ENCODE data around the gene LRRC8C.
"Not testable (repeated sequence)": the region's sequence is repeated elsewhere in the genome, so short reads cannot be mapped to it uniquely, and the experiment has no call there.

Gene LRRC8C

GRCh38 chr1:89704014-89704413 lies 71.1 kb downstream of the LRRC8C start:
- TF ChIP-seq CTCF (IDR thresholded peaks at IDR 0.05; ENCODE audit: control insufficient read depth, insufficient read depth, low read depth, low read length, missing control alignments): no peak
- no peak for DNase-seq (ENCODE audit: low read depth)
- no peak overlapping the region for H3K4me3 ChIP-seq (ENCODE audit: control insufficient read depth, low read depth, low read length)

- DNase-seq (ENCODE audit: low read depth); H3K4me3 ChIP-seq (ENCODE audit: control insufficient read depth, low read depth, low read length): not testable (repeated sequence)
Measured at GRCh38 chr1:89704885-89705284, 72.0 kb downstream of the LRRC8C start.

- no peak for TF ChIP-seq CTCF (IDR thresholded peaks at IDR 0.05; ENCODE audit: control insufficient read depth, insufficient read depth, low read depth, low read length, missing control alignments)
- DNase-seq (ENCODE audit: low read depth): no peak
- H3K4me3 ChIP-seq (ENCODE audit: control insufficient read depth, low read depth, low read length): no peak overlapping the region
Measured at GRCh38 chr1:89705901-89706699, 73.2 kb downstream of the LRRC8C start.

- H3K4me3 ChIP-seq (ENCODE audit: control insufficient read depth, low read depth, low read length): no peak overlapping the region
- no peak for TF ChIP-seq CTCF (IDR thresholded peaks at IDR 0.05; ENCODE audit: control insufficient read depth, insufficient read depth, low read depth, low read length, missing control alignments)
- DNase-seq (ENCODE audit: low read depth): no peak
Measured at GRCh38 chr1:89706700-89707012, 73.7 kb downstream of the LRRC8C start.

- DNase-seq (ENCODE audit: low read depth): no peak
- TF ChIP-seq CTCF (IDR thresholded peaks at IDR 0.05; ENCODE audit: control insufficient read depth, insufficient read depth, low read depth, low read length, missing control alignments): no peak
- no peak overlapping the region for H3K4me3 ChIP-seq (ENCODE audit: control insufficient read depth, low read depth, low read length)
Measured at GRCh38 chr1:89708751-89709375, 75.9 kb downstream of the LRRC8C start.

GRCh38 chr1:89710498-89711139 lies 77.7 kb downstream of the LRRC8C start:
- H3K4me3 ChIP-seq (ENCODE audit: control insufficient read depth, low read depth, low read length): no peak overlapping the region
- no peak for TF ChIP-seq CTCF (IDR thresholded peaks at IDR 0.05; ENCODE audit: control insufficient read depth, insufficient read depth, low read depth, low read length, missing control alignments)
- no peak for DNase-seq (ENCODE audit: low read depth)

- TF ChIP-seq CTCF (IDR thresholded peaks at IDR 0.05; ENCODE audit: control insufficient read depth, insufficient read depth, low read depth, low read length, missing control alignments): no peak
- DNase-seq (ENCODE audit: low read depth): no peak
- no peak overlapping the region for H3K4me3 ChIP-seq (ENCODE audit: control insufficient read depth, low read depth, low read length)
Measured at GRCh38 chr1:89711140-89711778, 78.3 kb downstream of the LRRC8C start.
